ENCODE measurements around the gene VSIG4.
"Not testable (repeated sequence)": the region's sequence is repeated elsewhere in the genome, so short reads cannot be mapped to it uniquely, and the experiment has no call there.

The VSIG4 gene

GRCh38 chrX:66039944-66040343 is at the start of gene VSIG4:
TSS of gene VSIG4 (minus strand) at chrX:66040080. CDS start at chrX:66039998, 82 bp downstream.
- DNase-seq (ENCODE audit: low read depth) = no peak

- DNase-seq (ENCODE audit: low read depth) = no peak
These were observed 36.9 kb upstream of the VSIG4 start for GRCh38 chrX:66076801-66077200.

GRCh38 chrX:66074920-66075879 is 35.3 kb upstream of the VSIG4 start:
- no peak for DNase-seq (ENCODE audit: low read depth)

GRCh38 chrX:66071126-66071525 is 31.2 kb upstream of the VSIG4 start:
- no peak for DNase-seq (ENCODE audit: low read depth)

- no peak for DNase-seq (ENCODE audit: low read depth)
These were observed 24.4 kb upstream of the VSIG4 start for GRCh38 chrX:66064261-66064660.

GRCh38 chrX:66057019-66057418 is 17.1 kb upstream of the VSIG4 start:
- not testable (repeated sequence) for DNase-seq (ENCODE audit: low read depth)

- no peak for DNase-seq (ENCODE audit: low read depth)
These were observed 15.1 kb upstream of the VSIG4 start for GRCh38 chrX:66054978-66055377.

- no peak for DNase-seq (ENCODE audit: low read depth)
These were observed 13.5 kb upstream of the VSIG4 start for GRCh38 chrX:66053414-66053813.

GRCh38 chrX:66051980-66052379 is 12.1 kb upstream of the VSIG4 start:
- no peak for DNase-seq (ENCODE audit: low read depth)

- no peak for DNase-seq (ENCODE audit: low read depth)
These were observed 10.3 kb upstream of the VSIG4 start for GRCh38 chrX:66050140-66050569.

GRCh38 chrX:66049056-66049455 is 9.2 kb upstream of the VSIG4 start:
- DNase-seq (ENCODE audit: low read depth) = no peak

GRCh38 chrX:66046612-66047235 is 6.8 kb upstream of the VSIG4 start:
- DNase-seq (ENCODE audit: low read depth) = no peak

- no peak for DNase-seq (ENCODE audit: low read depth)
These were observed 6.0 kb upstream of the VSIG4 start for GRCh38 chrX:66045894-66046293.

GRCh38 chrX:66043584-66043983 is 3.7 kb upstream of the VSIG4 start:
- no peak for DNase-seq (ENCODE audit: low read depth)

GRCh38 chrX:66042307-66043077 is 2.6 kb upstream of the VSIG4 start:
- no peak for DNase-seq (ENCODE audit: low read depth)

GRCh38 chrX:66038115-66038514 is 1.8 kb downstream of the VSIG4 start:
- no peak for DNase-seq (ENCODE audit: low read depth)

GRCh38 chrX:66036231-66036630 is 3.6 kb downstream of the VSIG4 start:
- no peak for DNase-seq (ENCODE audit: low read depth)

GRCh38 chrX:66035667-66036066 is 4.2 kb downstream of the VSIG4 start:
- DNase-seq (ENCODE audit: low read depth) = no peak

- no peak for DNase-seq (ENCODE audit: low read depth)
These were observed 9.2 kb downstream of the VSIG4 start for GRCh38 chrX:66030505-66031317.

GRCh38 chrX:66028936-66029335 is 10.9 kb downstream of the VSIG4 start:
- DNase-seq (ENCODE audit: low read depth) = no peak

- no peak for DNase-seq (ENCODE audit: low read depth)
These were observed 15.3 kb downstream of the VSIG4 start for GRCh38 chrX:66024570-66024969.

GRCh38 chrX:66024092-66024467 is 15.8 kb downstream of the VSIG4 start:
- no peak for DNase-seq (ENCODE audit: low read depth)

Measured in HS-5 (cell line).